Measurements from ENCODE around the gene FHIT.

GRCh38 chr3:59800481-59800880, 1450.8 kb downstream of the FHIT start:
- TF ChIP-seq CTCF (conservative IDR thresholded peaks at IDR 0.05; ENCODE audit: low read depth, low read length) (no peak), EZH2 (IDR thresholded peaks at IDR 0.05; ENCODE audit: low read length, unreplicated experiment) (no peak), EZH2phosphoT487 (IDR thresholded peaks at IDR 0.05; ENCODE audit: borderline replicate concordance, low read length) (no peak)

Measured in PC-3 (cell line).